GM19463 (cell line): ENCODE results near the gene SLC43A3.

ENCODE experiments used
- ATAC-seq: cut with Tn5 transposase; IDR thresholded peaks from one replicate; pipeline ENCODE4 v1.9.1; 2021; ENCODE audit warnings: mild to moderate bottlenecking, moderate library complexity; ENCODE audit not compliant: unreplicated experiment

Gene SLC43A3

GRCh38 chr11:57430952-57431351, 4.0 kb upstream of the SLC43A3 start:
- no peak for ATAC-seq

- no peak for ATAC-seq
Measured at GRCh38 chr11:57429946-57430345, 3.0 kb upstream of the SLC43A3 start.

- no peak for ATAC-seq
Measured at GRCh38 chr11:57428643-57429042, 1.7 kb upstream of the SLC43A3 start.

- no peak for ATAC-seq
Measured at GRCh38 chr11:57427727-57428082, 784 bp upstream of the SLC43A3 start.

GRCh38 chr11:57426439-57426928, 437 bp downstream of the SLC43A3 start:
- ATAC-seq, result no peak

GRCh38 chr11:57425565-57426438, 1.1 kb downstream of the SLC43A3 start:
- ATAC-seq, result no peak

GRCh38 chr11:57424792-57425564, 1.9 kb downstream of the SLC43A3 start:
- ATAC-seq, result peak; percentile 91

- no peak for ATAC-seq
Measured at GRCh38 chr11:57424137-57424791, 2.7 kb downstream of the SLC43A3 start.

GRCh38 chr11:57422669-57423068, 4.3 kb downstream of the SLC43A3 start:
- ATAC-seq, result no peak

- ATAC-seq, result no peak
Measured at GRCh38 chr11:57421805-57422204, 5.1 kb downstream of the SLC43A3 start.

- no peak for ATAC-seq
Measured at GRCh38 chr11:57421066-57421465, 5.9 kb downstream of the SLC43A3 start.

- no peak for ATAC-seq
Measured at GRCh38 chr11:57419146-57419545, 7.8 kb downstream of the SLC43A3 start.

- no peak for ATAC-seq
Measured at GRCh38 chr11:57418131-57418530, 8.8 kb downstream of the SLC43A3 start.

GRCh38 chr11:57417056-57417455, 9.9 kb downstream of the SLC43A3 start:
- no peak for ATAC-seq

GRCh38 chr11:57416436-57416835, 10.5 kb downstream of the SLC43A3 start:
- no peak for ATAC-seq

- no peak for ATAC-seq
Measured at GRCh38 chr11:57414612-57415212, 12.2 kb downstream of the SLC43A3 start.

GRCh38 chr11:57413681-57414080, 13.2 kb downstream of the SLC43A3 start:
- ATAC-seq, result no peak

GRCh38 chr11:57410287-57410686, 16.6 kb downstream of the SLC43A3 start:
- no peak for ATAC-seq

- ATAC-seq, result no peak
Measured at GRCh38 chr11:57409321-57410100, 17.4 kb downstream of the SLC43A3 start.

GRCh38 chr11:57408771-57409170, 18.1 kb downstream of the SLC43A3 start:
- ATAC-seq, result no peak
